PC-9 (cell line): ENCODE results near the gene HCST.

Experiments
- CTCF ChIP-seq: fragments of 200-600 bp; sonication (generic); conservative IDR thresholded peaks from 2 replicates; pipeline ENCODE4 v1.6.1; 2017; ENCODE audit warnings: mixed run types, antibody characterized with exemption, mild to moderate bottlenecking, moderate library complexity
- EZH2 ChIP-seq: fragments of 200-600 bp; sonication (generic); IDR thresholded peaks from 2 replicates; pipeline ENCODE4 v1.8.0; 2017; ENCODE audit warnings: antibody characterized with exemption, low read depth

- TF ChIP-seq CTCF (no peak), EZH2 (no peak)
Observed at GRCh38 chr19:35937345-35938281, 35.3 kb downstream of the HCST start.
